Articular chondrocyte of knee joint (primary cell): ENCODE results near the gene MMP15. TPM values are rescaled to one million over a fixed set of nuclear protein-coding genes. Genes with fewer than 3 reads are reported as not detected.

ENCODE experiments used
- small RNA-seq: library from RNA; depleted of rRNA; stranded (forward); fragments of <200 nt; gene quantifications from one replicate; pipeline ENCODE3, GENCODE V24; 2012
- total RNA-seq: library from RNA; depleted of rRNA; stranded (reverse); fragments of >200 nt; gene quantifications from 2 replicates; pipeline ENCODE4 v1.2.3, GENCODE V29; 2012

Gene MMP15
- 3.8 and 3.9 TPM in 2 replicates for total RNA-seq

DNA sequence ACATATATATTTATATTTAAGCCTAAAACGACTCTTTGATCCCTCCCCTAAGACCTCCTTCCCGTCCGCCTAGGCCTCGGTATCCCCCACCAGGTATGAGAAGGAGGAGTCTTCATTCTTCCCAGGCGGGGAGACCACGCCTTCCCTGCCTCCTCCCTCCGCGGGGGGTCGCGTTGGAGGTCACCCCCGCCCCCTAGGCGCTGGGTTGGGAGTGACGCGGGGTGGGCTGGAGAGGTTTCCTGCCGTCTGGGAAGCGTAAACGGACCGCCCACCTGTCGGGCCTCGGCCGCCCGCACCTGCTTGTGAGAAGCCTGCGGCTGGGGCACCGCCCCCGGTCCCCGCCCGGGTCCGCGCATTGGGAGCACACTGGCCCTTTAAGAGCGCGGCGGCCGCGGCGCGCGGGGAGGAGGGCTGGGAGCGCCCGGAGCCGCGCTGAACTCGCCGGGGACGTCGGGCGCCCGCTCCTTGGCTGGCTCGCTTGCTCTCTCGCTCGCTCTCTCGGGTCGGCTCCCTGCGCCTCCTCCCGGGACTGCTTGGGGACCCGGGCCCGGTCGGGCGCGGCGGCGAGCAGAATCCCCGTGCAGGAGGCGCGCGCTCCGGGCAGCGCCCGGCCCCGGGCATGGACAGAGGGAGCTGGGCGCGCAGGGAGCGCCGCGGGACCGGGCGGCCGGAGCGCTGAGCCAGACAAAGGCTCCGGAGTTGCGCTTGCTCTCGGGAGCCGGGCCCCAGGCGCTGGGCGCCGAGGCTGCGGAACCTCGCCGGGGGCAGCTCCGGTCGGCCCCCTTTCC, at the start of gene MMP15:
MMP15 (plus strand) TSS at position 404 of the 788 bp plus-strand sequence. CDS start 597 bp downstream, outside the sequence.

DNA sequence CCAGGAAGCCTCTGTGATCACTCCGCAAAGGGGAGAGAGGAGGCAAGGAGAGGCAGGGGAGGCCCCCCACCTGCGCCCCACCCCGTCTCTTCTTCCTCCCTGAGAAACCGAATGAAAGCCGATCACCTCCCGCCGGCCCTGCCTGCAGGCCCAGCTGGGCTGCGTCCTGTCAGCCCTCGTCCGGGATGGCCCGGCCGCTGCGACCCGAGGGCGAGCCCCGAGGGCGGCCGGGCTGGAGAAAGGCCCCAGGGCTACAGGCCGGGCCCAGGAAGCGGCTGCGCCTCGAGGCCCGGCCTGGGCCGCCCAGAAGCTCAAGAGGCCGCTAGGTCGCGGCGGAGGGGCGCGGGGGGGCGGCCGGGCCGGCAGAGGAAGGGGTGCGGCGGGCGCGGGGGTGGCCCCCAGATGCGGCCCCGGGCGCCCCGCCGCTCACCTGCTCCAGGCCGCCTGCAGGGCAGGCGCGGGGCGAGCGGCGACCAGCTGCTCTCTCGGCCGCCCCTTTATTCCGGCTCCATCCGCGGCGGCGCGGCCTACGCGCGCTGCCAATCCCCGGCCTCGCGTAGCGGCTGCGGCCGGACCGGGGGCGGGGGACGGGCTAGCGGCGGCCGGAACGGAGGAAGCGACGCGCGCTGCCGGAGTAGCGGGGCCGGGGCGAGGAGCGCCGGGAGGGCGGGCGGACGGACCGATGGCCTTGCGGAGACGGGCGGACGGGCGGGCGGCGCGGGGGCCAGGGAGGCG, 25.4 kb upstream of the MMP15 start, which contains the start of gene ZNF319:
ZNF319 (minus strand) TSS at position 702 of the 735 bp plus-strand sequence. CDS start 2,407 bp downstream, outside the sequence.

DNA sequence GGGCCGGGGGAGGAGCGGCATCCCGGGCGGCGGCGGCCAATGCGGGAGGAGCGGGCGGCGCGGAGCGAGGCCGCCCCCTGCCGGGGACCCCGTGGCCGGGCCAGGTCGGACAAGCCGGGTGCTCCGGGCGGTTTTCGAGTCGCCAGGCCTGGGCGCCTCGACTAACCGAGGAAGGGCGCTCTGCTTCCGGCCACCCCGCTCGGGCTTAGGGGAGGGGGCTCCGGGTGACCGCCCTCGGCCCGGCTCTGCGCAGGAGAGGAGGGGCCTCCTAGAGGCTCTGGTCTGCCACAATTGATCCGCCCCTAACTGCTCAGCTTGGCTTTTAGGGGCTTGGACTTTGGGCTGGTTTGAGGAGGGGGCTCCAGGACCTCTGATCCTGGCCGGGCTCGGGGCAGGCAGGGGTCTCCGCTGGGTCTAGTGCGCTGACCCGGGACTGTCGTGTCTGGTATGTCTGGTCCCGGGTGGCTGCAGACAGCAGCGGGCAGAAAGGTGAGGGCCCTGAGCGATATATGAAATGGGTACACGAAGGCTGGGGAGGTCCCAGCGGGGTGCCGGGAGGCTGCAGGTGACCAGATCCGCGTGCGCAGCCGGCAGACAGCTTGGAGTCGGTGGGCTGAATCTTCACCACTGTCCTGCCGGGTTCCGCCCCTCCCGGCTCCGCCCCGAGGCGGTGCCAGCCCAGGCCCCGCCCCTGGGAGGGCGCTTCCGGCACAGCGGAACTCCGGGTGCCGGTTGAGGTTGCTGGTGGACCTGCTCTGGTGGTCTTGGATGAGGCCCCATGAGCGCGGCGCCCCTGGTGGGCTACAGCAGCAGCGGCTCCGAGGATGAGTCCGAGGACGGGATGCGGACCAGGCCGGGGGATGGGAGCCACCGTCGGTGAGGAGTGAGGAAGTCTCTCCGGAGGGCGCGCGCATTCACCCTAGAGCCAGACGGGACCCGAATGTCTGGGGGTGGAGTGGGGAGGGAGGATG, 24.6 kb upstream of the MMP15 start, which contains the start of gene USB1:
USB1 (plus strand) TSS at position 702 of the 971 bp plus-strand sequence; CDS start at position 779, 77 bp downstream.

Small RNA genes within 50 kb of the gene (small RNA-seq; reads per million reads assigned to genes)
- gene RF00019: not detected

Other genes starting within 250 kb of the MMP15 start
- gene KIFC3, start 223.3 kb upstream of the MMP15 start, total RNA-seq: 41.8 and 62.3 TPM in 2 replicates
- not detected in 2 replicates for gene CNGB1, start 54.6 kb upstream of the MMP15 start, total RNA-seq
- 4.3 and 4.8 TPM in 2 replicates for gene ZNF319, start 25.1 kb upstream of the MMP15 start, total RNA-seq
- 15.4 and 16.2 TPM in 2 replicates for gene USB1, start 24.3 kb upstream of the MMP15 start, total RNA-seq
- gene CFAP20, start 103.6 kb downstream of the MMP15 start, total RNA-seq: 24.3 and 28.3 TPM in 2 replicates
- gene CSNK2A2, start 172.4 kb downstream of the MMP15 start, total RNA-seq: 39.7 and 45.1 TPM in 2 replicates